T-helper 2 cell treated with Interferon-gamma antibody and Interleukin-4, amounts not matched to agents 100 ng/mL and 5 ng/mL, for 36 hours (primary cell): ENCODE measurements around the gene CFAP74. TPM values are rescaled to one million over a fixed set of nuclear protein-coding genes. Genes with fewer than 3 reads are reported as not detected.

Source experiments
- intact Hi-C: fragments of 100-400 bp; cut with micrococcal nuclease; formaldehyde crosslinking; loops from one replicate; pipeline ENCODE4 v1.15.1; 2023
- total RNA-seq: library from RNA; stranded (reverse); gene quantifications from 2 replicates; pipeline ENCODE4 v1.2.3, GENCODE V29; 2022

CFAP74 gene
- total RNA-seq, 1 donor from 2014 or later, result not detected

- intact Hi-C loops, result no loop called here
Observed at GRCh38 chr1:2021550-2021949, 18.0 kb upstream of the CFAP74 start.

GRCh38 chr1:2020310-2020655 is 16.7 kb upstream of the CFAP74 start:
- intact Hi-C loops, result no loop called here

DNA sequence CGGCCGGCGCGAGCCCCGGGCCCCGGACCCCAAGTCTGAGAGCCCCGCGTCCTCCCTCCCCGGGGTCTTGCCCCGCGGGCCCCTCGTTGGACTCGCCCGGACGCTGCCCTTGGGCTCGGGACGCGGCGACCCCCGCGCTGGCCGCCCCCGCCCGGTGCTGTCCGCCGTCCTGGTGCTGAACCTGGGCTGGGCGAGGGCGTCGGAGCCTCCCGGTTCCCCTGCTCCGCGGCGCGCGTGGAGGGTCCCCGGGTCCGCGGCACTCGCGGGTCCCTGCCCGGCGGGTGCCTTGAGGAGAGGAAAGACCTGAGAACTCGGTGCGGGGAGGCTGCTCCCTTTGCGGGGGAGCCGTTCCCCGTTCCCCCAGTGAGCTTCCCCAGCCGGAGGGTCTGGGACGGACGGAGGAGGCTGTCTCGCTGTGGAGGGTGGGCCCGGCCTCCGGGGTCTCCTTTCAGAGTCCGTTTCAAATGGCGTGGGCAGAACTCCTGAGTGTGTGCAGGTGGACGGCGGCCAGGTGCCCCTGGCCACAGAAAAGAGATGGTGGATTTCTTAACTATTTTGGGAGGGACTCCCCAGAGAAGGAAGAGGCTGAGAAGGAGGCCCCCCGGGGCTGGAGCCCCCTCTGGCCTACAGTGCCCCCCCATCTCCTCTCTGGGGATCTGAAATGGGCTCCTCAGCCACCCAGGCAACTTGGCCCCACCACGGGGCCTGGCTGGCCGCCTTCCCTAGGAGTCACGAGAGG is 16.2 kb upstream of the CFAP74 start:
- intact Hi-C loops, result no loop called here

DNA sequence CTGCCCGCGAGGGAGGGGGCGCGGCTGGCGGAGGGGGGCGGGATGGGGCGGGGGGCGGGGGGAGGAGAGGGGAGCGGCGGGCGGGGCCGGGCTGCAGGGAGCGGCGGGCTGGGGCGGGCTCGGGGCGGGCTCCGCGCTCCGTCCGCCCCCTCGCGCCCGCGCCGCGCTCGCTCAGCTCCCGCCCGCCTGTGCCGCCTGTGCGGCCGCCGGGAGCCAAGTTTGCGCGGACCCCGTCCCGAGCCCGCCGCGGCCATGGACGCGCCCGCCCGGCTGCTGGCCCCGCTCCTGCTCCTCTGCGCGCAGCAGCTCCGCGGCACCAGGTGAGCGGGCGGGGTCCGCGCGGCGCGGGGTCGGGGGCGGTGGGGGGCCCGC is 15.6 kb upstream of the CFAP74 start, which contains the start of gene GABRD:
Gene GABRD, plus strand, starts transcription at position 174 of the 372 bp plus-strand sequence. Its CDS starts 79 bp downstream, at position 253.
- intact Hi-C loops, result no loop called here

DNA sequence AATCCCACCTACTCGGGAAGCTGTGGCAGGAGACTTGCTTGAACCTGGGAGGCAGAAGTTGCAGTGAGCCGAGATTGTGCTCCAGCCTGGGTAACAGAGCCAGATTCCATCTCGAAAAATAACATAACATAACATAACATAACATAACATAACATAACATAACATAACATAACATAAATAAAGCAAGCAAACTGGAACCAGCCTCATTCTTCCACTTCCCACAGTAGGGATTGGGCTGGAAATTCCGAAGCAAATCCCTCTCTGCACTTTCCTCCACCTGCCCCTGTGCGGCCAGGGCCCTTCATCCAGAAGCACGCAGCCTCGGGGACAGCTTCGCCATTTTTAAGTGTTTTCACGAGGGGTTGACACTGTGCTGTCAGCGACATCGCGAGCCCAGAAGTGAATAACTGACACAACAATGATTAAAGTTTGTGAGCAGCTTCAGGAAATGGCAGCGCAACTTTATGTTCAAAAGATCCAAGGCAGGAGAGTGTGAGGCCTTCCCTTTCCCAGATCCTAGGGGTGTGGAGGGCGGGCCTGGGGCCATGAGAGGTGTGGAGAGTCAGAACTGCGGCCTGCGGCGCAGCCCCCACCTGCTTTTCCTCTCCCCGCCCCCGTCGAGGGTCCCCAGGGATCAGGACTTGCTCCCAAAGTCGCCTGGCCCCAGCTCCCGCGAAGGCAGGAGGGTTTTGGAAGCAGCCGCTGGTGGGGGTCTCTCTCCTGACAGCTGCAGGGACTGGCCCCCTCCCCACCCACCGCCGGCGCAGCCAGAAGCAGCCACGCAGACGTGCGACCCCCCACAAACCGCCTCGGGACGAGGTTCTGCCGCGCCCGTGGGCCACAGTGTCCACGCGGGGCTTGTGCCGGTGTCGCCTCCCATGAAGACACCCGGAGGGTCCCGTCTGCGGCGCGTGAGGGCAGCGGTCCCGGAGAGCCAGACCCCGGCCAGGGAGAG is 14.9 kb upstream of the CFAP74 start:
- intact Hi-C loops, result no loop called here

GRCh38 chr1:2016123-2016522 is 12.5 kb upstream of the CFAP74 start:
- intact Hi-C loops, result no loop called here

GRCh38 chr1:2014741-2015735 is 11.5 kb upstream of the CFAP74 start:
- intact Hi-C loops, result no loop called here

DNA sequence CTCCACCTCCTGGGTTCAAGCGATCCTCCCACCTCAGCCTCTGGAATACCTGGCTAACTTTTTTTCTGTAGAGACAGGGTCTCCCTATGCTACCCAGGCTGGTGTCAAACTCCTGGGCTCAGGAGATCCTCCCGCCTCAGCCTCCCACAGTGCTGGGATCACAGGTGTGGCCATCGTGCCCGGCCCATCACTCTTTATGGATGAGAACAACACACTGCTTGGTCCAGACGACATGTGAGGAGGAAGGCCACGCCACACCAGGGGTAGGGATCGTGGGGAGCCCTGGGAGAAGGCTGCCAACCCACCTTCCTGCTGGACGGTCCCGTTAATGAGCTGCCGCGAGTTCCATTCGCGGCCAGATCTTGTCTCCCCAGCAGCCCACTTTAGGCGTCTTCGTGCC is 10.6 kb upstream of the CFAP74 start:
- intact Hi-C loops, result no loop called here

DNA sequence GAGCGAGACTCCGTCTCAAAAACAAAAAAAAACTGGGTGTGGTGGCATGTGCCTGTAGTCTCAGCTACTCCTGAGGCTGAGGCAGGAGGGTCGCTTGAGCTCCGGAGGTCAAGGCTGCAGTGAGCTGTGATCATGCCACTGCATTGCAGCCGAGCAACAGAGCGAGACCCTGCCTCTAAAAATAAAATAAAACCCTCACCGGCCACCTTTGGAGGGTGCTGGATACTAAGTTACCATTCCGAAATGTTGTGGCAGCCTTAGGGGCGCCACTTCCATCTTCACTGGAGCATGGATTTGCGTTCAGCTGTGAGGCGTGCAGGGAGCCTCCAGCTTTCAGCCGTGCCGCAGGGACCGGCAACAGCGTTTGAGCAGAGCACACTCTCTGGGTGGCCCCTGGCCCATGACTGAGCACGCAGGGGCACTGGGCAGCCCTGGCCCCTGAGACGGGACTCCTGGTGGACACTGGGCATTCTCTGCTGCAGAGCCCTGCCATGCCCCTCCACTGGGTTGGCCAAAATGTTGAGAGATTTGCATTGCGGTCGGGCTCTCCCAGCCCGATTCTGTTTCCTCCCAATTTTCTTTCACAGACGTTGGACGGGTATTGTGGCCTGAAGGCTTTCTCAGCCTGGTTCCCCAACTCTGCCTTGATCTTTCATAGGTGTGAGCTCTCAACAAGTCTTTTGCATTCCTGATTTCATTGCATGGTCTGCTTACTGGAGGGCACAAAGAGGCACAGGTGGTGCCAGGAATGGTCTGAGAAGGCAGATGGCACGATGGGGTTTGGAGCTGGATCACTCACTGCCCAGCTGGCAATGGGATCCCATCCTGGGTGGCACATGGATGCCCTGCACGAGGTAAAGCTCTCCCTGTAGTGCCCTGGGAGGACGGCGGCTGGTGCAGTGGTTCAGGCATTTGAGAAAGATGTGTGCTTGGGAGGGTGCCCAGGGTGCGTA is 5.8 kb upstream of the CFAP74 start:
- intact Hi-C loops, result no loop called here

- intact Hi-C loops, result no loop called here
Observed at GRCh38 chr1:2004856-2005255, 1.3 kb upstream of the CFAP74 start.

GRCh38 chr1:2001773-2002411 is 1.7 kb downstream of the CFAP74 start:
- intact Hi-C loops, result no loop called here

DNA sequence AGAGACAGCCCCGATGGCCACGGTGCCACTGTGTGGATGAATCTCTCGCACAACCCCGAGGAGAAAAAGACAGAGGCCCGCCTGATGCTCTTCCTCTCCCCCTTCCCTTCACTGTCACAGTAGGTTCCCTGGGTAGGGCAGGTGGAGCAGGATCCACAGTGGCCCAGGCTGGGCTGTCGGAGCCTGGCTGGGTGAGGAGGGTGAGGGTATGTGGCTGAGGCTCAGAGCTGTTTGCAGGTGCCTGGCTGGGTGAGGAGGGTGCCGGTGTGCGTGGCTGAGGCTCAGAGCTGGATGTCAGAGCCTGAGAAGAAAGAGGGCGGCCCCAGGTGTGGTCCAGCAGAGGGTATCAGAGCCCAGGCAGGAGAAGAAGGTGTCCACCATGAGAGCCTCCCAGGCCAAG is 2.7 kb downstream of the CFAP74 start:
- intact Hi-C loops, result no loop called here

GRCh38 chr1:2000432-2000831 is 3.2 kb downstream of the CFAP74 start:
- intact Hi-C loops, result no loop called here

DNA sequence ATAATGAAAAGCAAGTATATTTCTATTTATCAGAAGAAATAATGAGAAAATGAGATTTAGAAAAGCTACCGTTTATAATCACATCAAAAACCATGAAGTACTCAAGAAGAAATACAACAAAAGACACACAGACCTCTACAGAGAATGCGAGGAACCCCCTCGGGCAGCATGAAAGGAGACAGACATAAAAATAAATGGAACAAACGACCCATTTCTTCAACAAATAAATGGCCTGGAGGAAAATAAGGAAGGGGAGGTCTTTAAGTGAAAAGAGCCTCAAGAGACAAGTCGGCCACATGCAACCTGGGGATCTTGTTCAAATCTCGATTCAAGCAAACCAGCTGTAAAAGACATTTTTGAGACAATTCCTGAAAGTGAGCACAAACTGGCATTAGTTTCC is 6.0 kb downstream of the CFAP74 start:
- intact Hi-C loops, result no loop called here

GRCh38 chr1:1996207-1996651 is 7.4 kb downstream of the CFAP74 start:
- intact Hi-C loops, result no loop called here

DNA sequence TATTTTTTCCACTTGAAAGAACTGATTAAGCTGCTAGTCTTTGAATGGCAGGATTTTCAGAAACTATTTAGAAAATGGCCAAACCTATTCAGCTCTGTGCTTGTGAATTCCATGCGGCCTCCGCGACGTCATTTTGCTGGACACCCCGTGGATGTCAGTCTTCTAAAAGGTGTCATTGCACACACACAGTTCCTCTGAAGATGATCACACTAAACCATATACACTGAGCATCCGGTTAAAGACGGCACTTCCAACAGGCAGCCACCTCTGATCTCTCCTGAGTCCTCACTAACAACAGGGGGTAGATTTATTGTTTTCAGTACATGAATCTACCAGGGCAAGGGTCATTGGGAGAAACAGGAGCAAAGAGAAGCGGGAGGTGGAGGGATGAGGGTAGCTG is 9.1 kb downstream of the CFAP74 start:
- intact Hi-C loops, result no loop called here

- intact Hi-C loops, result no loop called here
Observed at GRCh38 chr1:1990222-1990621, 13.4 kb downstream of the CFAP74 start.

DNA sequence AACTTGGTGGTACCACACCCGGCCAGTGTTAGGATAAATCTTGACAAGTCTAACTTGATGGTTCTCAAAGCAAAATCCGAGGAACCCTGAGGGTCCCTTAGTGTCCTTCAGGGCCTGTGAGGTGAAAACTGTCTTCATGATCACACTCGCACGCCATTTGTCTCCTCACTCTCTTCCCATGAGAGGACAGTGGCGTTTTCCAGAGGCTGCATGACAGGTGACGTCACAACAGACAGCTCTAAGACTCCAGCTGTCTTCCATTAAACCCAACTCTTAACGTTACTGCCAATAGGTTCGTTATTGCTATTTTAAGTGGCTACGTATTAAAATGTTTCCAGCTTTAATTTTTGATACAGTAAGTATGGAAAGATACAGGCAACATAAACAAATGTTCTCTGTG is 13.8 kb downstream of the CFAP74 start:
- intact Hi-C loops, result no loop called here

DNA sequence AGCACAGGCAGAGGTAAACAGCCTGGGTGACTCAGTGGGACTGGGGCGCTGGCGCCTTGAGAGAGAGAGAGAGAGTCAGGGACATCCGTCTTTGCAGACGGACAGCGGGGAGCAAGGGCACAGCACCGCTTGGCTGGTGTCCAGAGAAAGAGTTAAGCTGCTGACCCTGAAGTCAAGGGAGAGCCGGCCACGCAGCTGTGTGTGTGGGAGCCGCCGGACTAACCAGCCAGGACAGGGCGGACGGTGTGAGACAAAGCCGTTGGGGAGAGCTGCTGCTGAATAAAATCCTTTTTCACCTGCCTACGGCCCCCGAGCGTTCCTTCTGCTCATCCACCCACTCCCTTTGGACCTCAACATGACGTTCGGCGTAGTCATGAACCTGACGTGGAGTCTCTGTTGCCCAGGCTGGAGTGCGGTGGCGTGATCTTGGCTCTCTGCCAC is 14.5 kb downstream of the CFAP74 start:
- intact Hi-C loops, result no loop called here
